CD4-positive, alpha-beta T cell (primary cell): Measurements from ENCODE around the gene ZNRF1. TPM values are rescaled to one million over a fixed set of nuclear protein-coding genes. Genes with fewer than 3 reads are reported as not detected.
"Not testable (repeated sequence)": the region's sequence is repeated elsewhere in the genome, so short reads cannot be mapped to it uniquely, and the experiment has no call there.

Experiments
- ATAC-seq: fragments of 200-7000 bp; cut with Tn5 transposase; one replicate; pipeline ENCODE4 v1.10.0; 2022; ENCODE audit warnings: mild to moderate bottlenecking; ENCODE audit not compliant: poor library complexity
- CTCF ChIA-PET: fragments of 350-600 bp; sonication (Branson Sonifier 250); formaldehyde crosslinking; loops from one replicate; lab custom pipeline; 2021; ENCODE audit warnings: antibody characterized with exemption, inconsistent platforms; lab: Charles Lee
- POLR2A ChIA-PET: fragments of 350-600 bp; sonication (Branson Sonifier 250); formaldehyde crosslinking; loops from one replicate; lab custom pipeline; 2021; ENCODE audit warnings: antibody characterized with exemption, inconsistent platforms; lab: Charles Lee
- DNase-seq, 14 experiments: peaks; one replicate each; pipeline ENCODE4 v3.0.0-alpha.2; 2013 to 2020; ENCODE audit warnings: mixed read lengths in 2 of 14
- H3K27ac ChIP-seq, 2 donors: one replicate each; pipeline versions ENCODE4 v1.5.1 to v1.7.0; 2013; ENCODE audit warnings: low read length in 2 of 2, low read depth in 1 of 2, mild to moderate bottlenecking in 1 of 2
- H3K27me3 ChIP-seq, 2 experiments: 1 replicate in 1 of 2; 2 replicates in 1 of 2; pipeline versions ENCODE4 v1.6.1 to v1.7.0; 2013; ENCODE audit warnings: low read length in 2 of 2, control low read depth in 1 of 2, mild to moderate bottlenecking in 1 of 2, moderate library complexity in 1 of 2; ENCODE audit not compliant: insufficient read depth in 2 of 2, control insufficient read depth in 1 of 2
- H3K36me3 ChIP-seq: one replicate; pipeline ENCODE4 v1.6.1; 2013; ENCODE audit warnings: low read length, control low read depth; ENCODE audit not compliant: insufficient read depth
- H3K4me1 ChIP-seq: one replicate; pipeline ENCODE4 v1.6.1; 2013; ENCODE audit warnings: low read length, control low read depth; ENCODE audit not compliant: insufficient read depth
- H3K4me3 ChIP-seq: one replicate; pipeline ENCODE4 v1.5.1; 2013; ENCODE audit warnings: mild to moderate bottlenecking, low read length, moderate library complexity
- H3K9me3 ChIP-seq, 2 experiments: 1 replicate in 1 of 2; 2 replicates in 1 of 2; pipeline versions ENCODE4 v1.6.1 to v1.7.0; 2013; ENCODE audit warnings: low read length in 2 of 2, mild to moderate bottlenecking in 2 of 2, control low read depth in 1 of 2, moderate library complexity in 1 of 2; ENCODE audit not compliant: control insufficient read depth in 1 of 2, insufficient read depth in 1 of 2
- H3K27ac Mint-ChIP-seq: one replicate; pipeline ENCODE4 v1.8.0; 2020; ENCODE audit warnings: mixed read lengths
- H3K27me3 Mint-ChIP-seq: one replicate; pipeline ENCODE4 v1.8.0; 2021; ENCODE audit warnings: mixed read lengths
- H3K36me3 Mint-ChIP-seq: one replicate; pipeline ENCODE4 v1.8.0; 2021; ENCODE audit warnings: low read depth, mixed read lengths
- H3K4me1 Mint-ChIP-seq: one replicate; pipeline ENCODE4 v1.8.0; 2021; ENCODE audit warnings: low read depth, mixed read lengths
- H3K4me3 Mint-ChIP-seq: one replicate; pipeline ENCODE4 v1.8.0; 2020; ENCODE audit warnings: mild to moderate bottlenecking, mixed read lengths
- H3K9me3 Mint-ChIP-seq: one replicate; pipeline ENCODE4 v1.8.0; 2020; ENCODE audit warnings: mixed read lengths
- CTCF ChIP-seq: fragments of 200-600 bp; IDR thresholded peaks from one replicate; pipeline ENCODE4 v1.8.0; 2022; ENCODE audit warnings: antibody characterized with exemption, mild to moderate bottlenecking
- intact Hi-C, 2 experiments: fragments of 100-400 bp; cut with DNase I in 1 of 2; cut with micrococcal nuclease in 1 of 2; formaldehyde crosslinking; loops; one replicate each; pipeline versions ENCODE4 v1.15.1 to v1.9.0; 2023 to 2025; cut with DNase I, micrococcal nuclease
- total RNA-seq, 174 experiments: library from RNA in 2 of 174; stranded (reverse) in 2 of 174; gene quantifications; one replicate each; pipeline ENCODE4 v1.2.3 and lab custom pipeline; 2021 to 2026

The ZNRF1 gene
- total RNA-seq, 2 experiments from 2014 or later: 2.8 to 4.0 TPM

GRCh38 chr16:75012380-75013081 lies 13.7 kb downstream of the ZNRF1 start:
- DNase-seq: peak in 2 of 14 experiments; percentile 26 to 27
- H3K4me3 ChIP-seq: peak overlapping the region; percentile 15
- Mint-ChIP-seq H3K27ac (peak overlapping the region; percentile 70), H3K4me3 (peak overlapping the region; percentile 11), H3K36me3 (no peaks in the 10 kb centered on the region), H3K4me1 (peaks cover 27% of the 10 kb centered on the region), H3K9me3 (no peaks in the 10 kb centered on the region), H3K27me3 (no peaks in the 10 kb centered on the region)
- H3K27ac ChIP-seq: peak overlapping the region; percentile 15 to 37
- CTCF ChIA-PET: interaction anchor here (1.0 to 2.7 kb wide), 3 partner anchors 14 to 99 kb away, joined by 4 to 14 read pairs (median 9); partner anchors contain the start of gene ZNRF1
- POLR2A ChIA-PET: interaction anchor here (0.6 to 2.5 kb wide), 5 partner anchors 14 to 313 kb away, joined by 3 to 9 read pairs (median 3); partner anchors contain the start of genes WDR59 and ZNRF1
- H3K4me1 ChIP-seq: peaks cover 17% of the 10 kb centered on the region
- no peak for TF ChIP-seq CTCF
- intact Hi-C loops: no loop called here
- H3K36me3 ChIP-seq: no peaks in the 10 kb centered on the region
- H3K27me3 ChIP-seq: no peaks in the 10 kb centered on the region
- peak; percentile 33 for ATAC-seq
- H3K9me3 ChIP-seq: no peaks in the 10 kb centered on the region

- peak overlapping the region in 1 of 2 donors; percentile 37 for H3K27ac ChIP-seq
- POLR2A ChIA-PET: interaction anchor here (0.9 to 2.5 kb wide), 4 partner anchors 14 to 62 kb away, joined by 3 to 9 read pairs (median 4); partner anchors contain the start of genes WDR59 and ZNRF1
Observed at GRCh38 chr16:75013123-75013522, 14.3 kb downstream of the ZNRF1 start.

GRCh38 chr16:75014318-75014717 lies 15.5 kb downstream of the ZNRF1 start:
- H3K27me3 Mint-ChIP-seq: no peaks in the 10 kb centered on the region
- peaks cover 35% of the 10 kb centered on the region for H3K4me1 Mint-ChIP-seq
- intact Hi-C loops: no loop called here
- Histone ChIP-seq H3K36me3 (no peaks in the 10 kb centered on the region), H3K4me1 (peaks cover 17% of the 10 kb centered on the region), H3K27me3 (no peaks in the 10 kb centered on the region), H3K27ac (no peak overlapping the region), H3K4me3 (no peak overlapping the region), H3K9me3 (no peaks in the 10 kb centered on the region)
- DNase-seq: no peak
- CTCF ChIA-PET: interaction anchor here (2.3 kb wide), 1 partner anchor 97 kb away, joined by 7 read pairs; no protein-coding TSS in a partner anchor
- no peak overlapping the region for H3K4me3 Mint-ChIP-seq
- no peak for TF ChIP-seq CTCF
- POLR2A ChIA-PET: no interaction called here
- no peaks in the 10 kb centered on the region for H3K9me3 Mint-ChIP-seq
- H3K36me3 Mint-ChIP-seq: no peaks in the 10 kb centered on the region
- no peak overlapping the region for H3K27ac Mint-ChIP-seq
- ATAC-seq: no peak

More at GRCh38 chr16:75013123-75013522, 14.3 kb downstream of the ZNRF1 start:
- H3K4me1 ChIP-seq: peaks cover 17% of the 10 kb centered on the region
- Mint-ChIP-seq H3K4me1 (peaks cover 32% of the 10 kb centered on the region), H3K27ac (peak overlapping the region; percentile 70)
- ATAC-seq, H3K4me3 Mint-ChIP-seq, H3K9me3 ChIP-seq, H3K4me3 ChIP-seq, H3K36me3 Mint-ChIP-seq, H3K9me3 Mint-ChIP-seq, H3K36me3 ChIP-seq, DNase-seq, H3K27me3 Mint-ChIP-seq, intact Hi-C loops, H3K27me3 ChIP-seq: not testable (repeated sequence)
- CTCF ChIA-PET: interaction anchor here (2.4 to 2.7 kb wide), 2 partner anchors 15 to 98 kb away, joined by 9 to 14 read pairs; partner anchors contain the start of gene ZNRF1

- H3K9me3 ChIP-seq: peaks cover 5 to 11% of the 10 kb centered on the region in 2 experiments
- H3K36me3 Mint-ChIP-seq, ATAC-seq, H3K27me3 ChIP-seq, H3K36me3 ChIP-seq, H3K27me3 Mint-ChIP-seq, H3K9me3 Mint-ChIP-seq, H3K27ac ChIP-seq, H3K4me3 ChIP-seq, DNase-seq, H3K4me3 Mint-ChIP-seq, CTCF ChIA-PET, H3K27ac Mint-ChIP-seq, intact Hi-C loops: not testable (repeated sequence)
- H3K4me1 Mint-ChIP-seq: peaks cover 32% of the 10 kb centered on the region
- peaks cover 13% of the 10 kb centered on the region for H3K4me1 ChIP-seq
- POLR2A ChIA-PET: interaction anchor here (1.3 kb wide), 1 partner anchor 14 kb away, joined by 3 read pairs; no protein-coding TSS in a partner anchor
Observed at GRCh38 chr16:75016451-75017081, 17.7 kb downstream of the ZNRF1 start.
